GM12878 (cell line): ENCODE data around the gene PKP4. TPM values are rescaled to one million over a fixed set of nuclear protein-coding genes. Genes with fewer than 3 reads are reported as not detected.

Source experiments
- ATAC-seq: fragments of 200-7000 bp; cut with Tn5 transposase; 3 replicates; pipeline ENCODE4 v1.9.1; 2020; ENCODE audit warnings: mild to moderate bottlenecking, moderate library complexity
- BruUV-seq: library from RNA; stranded (reverse); fragments of 400-500 nt; replicated peaks from 2 replicates; lab custom pipeline; 2021; lab: Mats Ljungman, UMichigan
- CTCF ChIA-PET: fragments of 300-600 bp; sonication (Branson Sonifier 250); formaldehyde crosslinking; extraction: SDS; loops from one replicate; lab custom pipeline; 2021; ENCODE audit warnings: inconsistent platforms; lab: Yijun Ruan, JAX
- POLR2A ChIA-PET: fragments of 350-600 bp; formaldehyde crosslinking; extraction: SDS; loops from one replicate; lab custom pipeline; 2021; ENCODE audit warnings: inconsistent platforms; lab: Charles Lee
- RAD21 ChIA-PET: fragments of 300-600 bp; sonication (Branson Sonifier 250); formaldehyde crosslinking; loops from one replicate; lab custom pipeline; 2023; ENCODE audit warnings: antibody characterized with exemption; ENCODE audit not compliant: unreplicated experiment; lab: Charles Lee
- SMC1A ChIA-PET: fragments of 300-600 bp; sonication (Branson Sonifier 250); formaldehyde crosslinking; loops from one replicate; lab custom pipeline; 2023; ENCODE audit not compliant: unreplicated experiment, uncharacterized antibody; lab: Charles Lee
- DNase-seq: peaks from one replicate; pipeline ENCODE4 v3.0.0-alpha.2; 2011; ENCODE audit warnings: low read depth, low spot score
- FAIRE-seq: peaks from 3 replicates; lab custom pipeline; 2011; peaks lifted over from hg19 to GRCh38; lab: Jason Lieb, UNC
- H2AFZ ChIP-seq: 2 replicates; pipeline ENCODE4 v1.6.0; 2011; ENCODE audit warnings: low read depth, low read length, control low read depth; ENCODE audit not compliant: control insufficient read depth
- H3K27ac ChIP-seq: 2 replicates; pipeline ENCODE4 v1.5.1; 2011; ENCODE audit warnings: control low read depth; ENCODE audit not compliant: control insufficient read depth, insufficient read depth
- H3K27me3 ChIP-seq, 2 experiments: replicated peaks in 1 of 2; 2 replicates each; pipeline versions ENCODE4 v1.6.0 to v1.6.1; 2011; ENCODE audit warnings: low read length in 1 of 2; ENCODE audit not compliant: control insufficient read depth in 2 of 2, insufficient read depth in 2 of 2
- H3K36me3 ChIP-seq, 2 experiments: 2 replicates each; pipeline ENCODE4 v1.5.1; 2011; ENCODE audit warnings: low read length in 1 of 2; ENCODE audit not compliant: control insufficient read depth in 2 of 2, insufficient read depth in 2 of 2
- H3K4me1 ChIP-seq: 2 replicates; pipeline ENCODE4 v1.6.1; 2011; ENCODE audit warnings: mild to moderate bottlenecking, low read length, moderate library complexity, mixed read lengths; ENCODE audit not compliant: control insufficient read depth, insufficient read depth
- H3K4me2 ChIP-seq: 2 replicates; pipeline ENCODE4 v1.6.0; 2011; ENCODE audit warnings: control low read depth; ENCODE audit not compliant: control insufficient read depth, insufficient read depth
- H3K4me3 ChIP-seq: fragments of 200-600 bp; sonication (generic); 2 replicates; pipeline ENCODE4 v1.5.1; 2016
- H3K79me2 ChIP-seq: 2 replicates; pipeline ENCODE4 v1.6.0; 2011; ENCODE audit warnings: low read length; ENCODE audit not compliant: control insufficient read depth, insufficient read depth
- H3K9ac ChIP-seq: 2 replicates; pipeline ENCODE4 v1.8.0; 2011; ENCODE audit warnings: low read length, control low read depth, mixed read lengths; ENCODE audit not compliant: control insufficient read depth, insufficient read depth
- H3K9me3 ChIP-seq: replicated peaks from 3 replicates; pipeline ENCODE4 v1.5.1; 2011; ENCODE audit warnings: mild to moderate bottlenecking, low read length; ENCODE audit not compliant: control insufficient read depth, insufficient read depth
- H4K20me1 ChIP-seq: 2 replicates; pipeline ENCODE4 v1.6.0; 2011; ENCODE audit not compliant: control insufficient read depth, insufficient read depth
- IRF5 ChIP-seq: fragments of 450-650 bp; IDR thresholded peaks from 2 replicates; pipeline ENCODE4 v1.6.1; 2017; ENCODE audit warnings: borderline replicate concordance
- MEF2B ChIP-seq: fragments of 450-650 bp; IDR thresholded peaks from 2 replicates; pipeline ENCODE4 v1.6.1; 2018; ENCODE audit warnings: mild to moderate bottlenecking, moderate library complexity; ENCODE audit not compliant: partially characterized antibody, poor library complexity, severe bottlenecking
- NFIC ChIP-seq: IDR thresholded peaks from 2 replicates; pipeline ENCODE4 v1.6.1; 2012; ENCODE audit warnings: low read depth, mild to moderate bottlenecking, inconsistent platforms, low read length, moderate library complexity
- PAX5 ChIP-seq: IDR thresholded peaks from 2 replicates; pipeline ENCODE4 v1.6.1; 2011; ENCODE audit warnings: low read depth, low read length, borderline replicate concordance
- RAD21 ChIP-seq: IDR thresholded peaks from 2 replicates; pipeline ENCODE4 v1.6.1; 2011; ENCODE audit warnings: mild to moderate bottlenecking, low read depth, low read length, moderate library complexity; ENCODE audit not compliant: insufficient read depth
- RCOR1 ChIP-seq: conservative IDR thresholded peaks from 2 replicates; pipeline ENCODE4 v1.6.1; 2012; ENCODE audit warnings: low read depth, low read length, improper control_type of control experiment
- STAT1 ChIP-seq: fragments of 450-650 bp; conservative IDR thresholded peaks from 2 replicates; pipeline ENCODE4 v1.6.1; 2014; ENCODE audit warnings: antibody characterized with exemption, mild to moderate bottlenecking
- TBL1XR1 ChIP-seq: IDR thresholded peaks from 2 replicates; pipeline ENCODE4 v1.6.1; 2012; ENCODE audit warnings: low read depth, low read length, improper control_type of control experiment
- WGBS: methylation state at CpG from one replicate; pipeline ENCODE4 v1.1.6; 2016; ENCODE audit warnings: low lambda C conversion rate; ENCODE audit not compliant: insufficient replicate concordance, insufficient coverage; ENCODE audit errors: missing lambda C conversion rate; 5-methylcytosine and 5-hydroxymethylcytosine counted together
- in situ Hi-C: fragments of 300-500 bp; cut with MboI; formaldehyde crosslinking; loops from 9 replicates; pipeline ENCODE4 v1.14.3; 2018; ENCODE audit warnings: mixed read lengths
- intact Hi-C: fragments of 100-400 bp; cut with micrococcal nuclease; formaldehyde crosslinking; loops from one replicate; pipeline ENCODE4 v1.14.2; 2022; ENCODE audit not compliant: unreplicated experiment
- polyA plus RNA-seq, 11 experiments: library from polyadenylated mRNA; depleted of rRNA in 4 of 11; unstranded in 6 of 11; stranded (reverse) in 5 of 11; fragments of >200 nt; fragmentation: Nextera tagmentation in 4 of 11; fragmentation: Illumina TruSeq in 1 of 11; extraction: Ambion mirVana in 4 of 11; extraction: Trizol in 1 of 11; gene quantifications; 1 replicate in 1 of 11; 2 replicates in 10 of 11; pipeline versions ENCODE4 v1.2.1 to v1.2.3, GENCODE V29; 2011 to 2016; ENCODE audit warnings: inconsistent platforms in 2 of 11, missing spikeins in 2 of 11, low read depth in 1 of 11
- total RNA-seq, 4 experiments: library from RNA; depleted of rRNA in 3 of 4; stranded (reverse); fragments of >200 nt in 3 of 4; fragmentation: Illumina TruSeq in 1 of 4; extraction: Trizol in 1 of 4; gene quantifications; 2 replicates each; pipeline versions ENCODE4 v1.2.1 to v1.2.3, GENCODE V29; 2013 to 2021
- TF ChIP-seq, protein P1 (sequence below): fragments of 450-650 bp; formaldehyde crosslinking; IDR thresholded peaks from 2 replicates; pipeline ENCODE4 v1.4.0; 2022; ENCODE audit warnings: mild to moderate bottlenecking, moderate library complexity
- TF ChIP-seq, protein P2 (sequence below): IDR thresholded peaks from 2 replicates; pipeline ENCODE4 v1.6.1; 2011; ENCODE audit warnings: borderline replicate concordance, low read depth, mild to moderate bottlenecking, moderate library complexity, mixed read lengths, low read length; ENCODE audit not compliant: insufficient read depth; ENCODE audit errors: extremely low read length

PKP4 gene
- total and polyA plus RNA-seq, 10 of the 15 experiments (the other 5 are each of a cell fraction or from before 2014, with no cell fraction given) = 4.8 to 35.8 (median 17.7) TPM

DNA sequence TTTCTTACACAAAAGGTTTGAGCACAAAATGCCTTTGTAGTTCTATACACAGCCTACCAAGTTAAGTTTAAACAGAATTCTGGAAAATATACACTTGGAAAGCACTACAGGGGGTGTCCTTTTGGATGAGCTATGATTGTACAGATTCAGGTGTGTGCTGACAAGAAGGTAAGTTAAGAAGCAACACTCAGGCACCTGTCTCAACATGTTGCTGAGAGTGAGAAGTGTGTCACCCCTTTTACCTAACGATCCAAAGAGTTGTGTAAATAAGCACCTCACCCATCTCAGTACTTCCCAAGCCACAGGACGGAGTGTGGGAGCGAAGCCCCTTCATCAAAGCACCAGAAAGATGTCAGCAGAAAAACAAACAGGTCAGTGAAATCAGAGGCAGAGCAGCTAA is 228.9 kb downstream of the PKP4 start (continued):
- TF ChIP-seq PAX5 (no peak), NFIC (no peak), RCOR1 (no peak), STAT1 (no peak)
- TF ChIP-seq, protein P1, sequence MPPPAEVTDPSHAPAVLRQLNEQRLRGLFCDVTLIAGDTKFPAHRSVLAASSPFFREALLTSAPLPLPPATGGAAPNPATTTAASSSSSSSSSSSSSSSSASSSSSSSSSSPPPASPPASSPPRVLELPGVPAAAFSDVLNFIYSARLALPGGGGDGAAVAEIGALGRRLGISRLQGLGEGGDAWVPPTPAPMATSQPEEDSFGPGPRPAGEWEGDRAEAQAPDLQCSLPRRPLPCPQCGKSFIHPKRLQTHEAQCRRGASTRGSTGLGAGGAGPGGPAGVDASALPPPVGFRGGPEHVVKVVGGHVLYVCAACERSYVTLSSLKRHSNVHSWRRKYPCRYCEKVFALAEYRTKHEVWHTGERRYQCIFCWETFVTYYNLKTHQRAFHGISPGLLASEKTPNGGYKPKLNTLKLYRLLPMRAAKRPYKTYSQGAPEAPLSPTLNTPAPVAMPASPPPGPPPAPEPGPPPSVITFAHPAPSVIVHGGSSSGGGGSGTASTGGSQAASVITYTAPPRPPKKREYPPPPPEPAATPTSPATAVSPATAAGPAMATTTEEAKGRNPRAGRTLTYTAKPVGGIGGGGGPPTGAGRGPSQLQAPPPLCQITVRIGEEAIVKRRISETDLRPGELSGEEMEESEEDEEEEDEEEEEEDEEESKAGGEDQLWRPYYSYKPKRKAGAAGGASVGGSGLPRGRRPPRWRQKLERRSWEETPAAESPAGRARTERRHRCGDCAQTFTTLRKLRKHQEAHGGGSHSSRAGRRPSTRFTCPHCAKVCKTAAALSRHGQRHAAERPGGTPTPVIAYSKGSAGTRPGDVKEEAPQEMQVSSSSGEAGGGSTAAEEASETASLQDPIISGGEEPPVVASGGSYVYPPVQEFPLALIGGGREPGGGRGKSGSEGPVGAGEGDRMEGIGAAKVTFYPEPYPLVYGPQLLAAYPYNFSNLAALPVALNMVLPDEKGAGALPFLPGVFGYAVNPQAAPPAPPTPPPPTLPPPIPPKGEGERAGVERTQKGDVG (CRISPR knock-in tag) = no peak
- TF ChIP-seq, protein P2, sequence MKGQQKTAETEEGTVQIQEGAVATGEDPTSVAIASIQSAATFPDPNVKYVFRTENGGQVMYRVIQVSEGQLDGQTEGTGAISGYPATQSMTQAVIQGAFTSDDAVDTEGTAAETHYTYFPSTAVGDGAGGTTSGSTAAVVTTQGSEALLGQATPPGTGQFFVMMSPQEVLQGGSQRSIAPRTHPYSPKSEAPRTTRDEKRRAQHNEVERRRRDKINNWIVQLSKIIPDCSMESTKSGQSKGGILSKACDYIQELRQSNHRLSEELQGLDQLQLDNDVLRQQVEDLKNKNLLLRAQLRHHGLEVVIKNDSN = no peak

DNA sequence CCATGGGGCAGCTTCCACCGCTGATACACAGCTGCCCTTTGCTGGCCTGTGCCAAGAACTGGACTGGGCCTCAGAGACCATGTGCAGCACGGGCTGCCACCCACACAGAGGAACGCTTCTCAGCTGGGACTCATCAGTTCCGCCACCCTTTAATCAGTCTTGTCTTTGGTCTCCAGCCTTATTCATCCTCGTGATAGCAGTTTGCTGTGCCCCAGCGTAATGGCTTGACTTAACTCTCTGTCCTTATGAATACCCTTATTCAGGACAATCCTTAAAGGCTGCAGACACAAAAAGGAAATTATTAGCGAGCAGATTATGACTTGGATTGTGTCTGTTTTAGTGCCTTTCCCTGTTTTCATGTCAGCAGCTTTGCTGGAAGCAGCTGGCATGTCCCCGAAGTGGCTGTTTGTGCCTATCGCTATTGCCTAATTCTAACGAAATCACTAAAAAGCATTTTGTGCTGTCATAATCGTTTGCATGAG is 229.5 kb downstream of the PKP4 start:
- ChIA-PET SMC1A (no interaction called here), POLR2A (no interaction called here), RAD21 (no interaction called here)
- ATAC-seq (no peak), FAIRE-seq (no peak)
- H3K4me3 ChIP-seq = no peak overlapping the region
- H3K9ac ChIP-seq = no peak overlapping the region
- H3K4me1 ChIP-seq = no peaks in the 10 kb centered on the region
- no TSS peak for BruUV-seq
- no peak overlapping the region for H3K4me2 ChIP-seq
- intact Hi-C loops = no loop called here
- H3K36me3 ChIP-seq = no peaks in the 10 kb centered on the region
- H3K27me3 ChIP-seq = no peaks in the 10 kb centered on the region
- no peak overlapping the region for H3K27ac ChIP-seq
- H3K9me3 ChIP-seq = no peaks in the 10 kb centered on the region
- TF ChIP-seq RAD21 = no peak
- TF ChIP-seq TBL1XR1 = no peak
- no peak for TF ChIP-seq MEF2B
- TF ChIP-seq IRF5 = no peak
- TF ChIP-seq, all 136 proteins: peak for 0
- no peak overlapping the region for H2AFZ ChIP-seq
- WGBS = 39% methylated on average over 11 of the region's 11 CpGs
- H3K79me2 ChIP-seq = no peaks in the 10 kb centered on the region
- no peak for DNase-seq
- CTCF ChIA-PET = interaction anchor here (0.9 kb wide), 1 partner anchor 48 kb away, joined by 3 read pairs; no protein-coding TSS in a partner anchor
- no peaks in the 10 kb centered on the region for H4K20me1 ChIP-seq
- in situ Hi-C loops = no loop called here
